Measurements from ENCODE around the gene CYP39A1.

- TF ChIP-seq POLR2A (IDR thresholded peaks at IDR 0.05) = no peak
- TF ChIP-seq, protein P1, sequence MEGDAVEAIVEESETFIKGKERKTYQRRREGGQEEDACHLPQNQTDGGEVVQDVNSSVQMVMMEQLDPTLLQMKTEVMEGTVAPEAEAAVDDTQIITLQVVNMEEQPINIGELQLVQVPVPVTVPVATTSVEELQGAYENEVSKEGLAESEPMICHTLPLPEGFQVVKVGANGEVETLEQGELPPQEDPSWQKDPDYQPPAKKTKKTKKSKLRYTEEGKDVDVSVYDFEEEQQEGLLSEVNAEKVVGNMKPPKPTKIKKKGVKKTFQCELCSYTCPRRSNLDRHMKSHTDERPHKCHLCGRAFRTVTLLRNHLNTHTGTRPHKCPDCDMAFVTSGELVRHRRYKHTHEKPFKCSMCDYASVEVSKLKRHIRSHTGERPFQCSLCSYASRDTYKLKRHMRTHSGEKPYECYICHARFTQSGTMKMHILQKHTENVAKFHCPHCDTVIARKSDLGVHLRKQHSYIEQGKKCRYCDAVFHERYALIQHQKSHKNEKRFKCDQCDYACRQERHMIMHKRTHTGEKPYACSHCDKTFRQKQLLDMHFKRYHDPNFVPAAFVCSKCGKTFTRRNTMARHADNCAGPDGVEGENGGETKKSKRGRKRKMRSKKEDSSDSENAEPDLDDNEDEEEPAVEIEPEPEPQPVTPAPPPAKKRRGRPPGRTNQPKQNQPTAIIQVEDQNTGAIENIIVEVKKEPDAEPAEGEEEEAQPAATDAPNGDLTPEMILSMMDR (IDR thresholded peaks at IDR 0.05) = no peak
Observed at GRCh38 chr6:46618726-46619125, 33.9 kb downstream of the CYP39A1 start.
